Activated T-cell treated with anti-CD3 and anti-CD28 coated beads, Interleukin-2, amount 50 U/mL, for 1 hour (primary cell): ENCODE data around the gene DUS3L.

Source experiments
- DNase-seq: peaks from one replicate; pipeline ENCODE4 v3.0.0-alpha.2; 2020

DUS3L gene

GRCh38 chr19:5790559-5791520, at the start of gene DUS3L:
DUS3L (minus strand) TSS chr19:5791163; CDS start chr19:5791141, 22 bp downstream.
- peak; percentile 95 for DNase-seq

GRCh38 chr19:5839065-5840017, 48.4 kb upstream of the DUS3L start, which contains the start of gene FUT6:
FUT6 (minus strand) TSS chr19:5839702; CDS start chr19:5832567, 7,135 bp downstream.
- DNase-seq: no peak

DNA sequence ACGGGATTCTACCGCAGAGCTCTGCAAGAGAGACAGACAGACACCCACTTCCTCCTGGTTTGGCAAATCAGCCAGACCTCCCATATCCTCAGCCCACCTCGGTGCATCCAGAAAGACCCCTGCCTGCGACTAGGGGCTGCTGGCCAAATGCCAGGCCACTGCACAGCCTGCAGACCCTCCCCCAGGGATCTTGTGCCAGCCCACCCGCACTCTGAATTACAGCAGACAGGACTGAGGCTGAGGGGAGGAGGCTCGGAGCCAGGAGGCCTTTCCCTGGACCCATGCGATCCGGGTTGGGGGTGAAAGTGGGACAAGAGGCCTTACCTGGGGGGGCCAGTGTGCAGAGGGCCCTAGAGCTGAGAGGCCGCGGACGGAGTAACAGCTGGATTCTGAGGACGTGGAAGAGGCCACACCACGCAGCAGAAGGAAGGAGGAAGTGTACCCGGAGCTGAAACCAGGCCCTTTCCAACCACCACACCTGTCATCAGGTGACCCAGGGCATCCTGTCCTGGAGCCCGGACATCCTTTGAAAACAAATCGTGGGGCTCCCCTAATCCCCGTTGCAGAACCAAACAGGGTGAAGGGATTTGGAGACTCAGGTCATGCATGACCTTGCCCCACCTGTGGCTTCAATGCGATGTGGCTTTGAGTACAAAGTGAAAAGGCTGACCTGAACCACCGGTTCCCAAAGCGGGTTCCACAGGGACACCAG, 47.5 kb upstream of the DUS3L start:
- no peak for DNase-seq

- DNase-seq: no peak
Measured at GRCh38 chr19:5837761-5838352, 46.9 kb upstream of the DUS3L start.

GRCh38 chr19:5832527-5833216, 41.7 kb upstream of the DUS3L start:
- no peak for DNase-seq

DNA sequence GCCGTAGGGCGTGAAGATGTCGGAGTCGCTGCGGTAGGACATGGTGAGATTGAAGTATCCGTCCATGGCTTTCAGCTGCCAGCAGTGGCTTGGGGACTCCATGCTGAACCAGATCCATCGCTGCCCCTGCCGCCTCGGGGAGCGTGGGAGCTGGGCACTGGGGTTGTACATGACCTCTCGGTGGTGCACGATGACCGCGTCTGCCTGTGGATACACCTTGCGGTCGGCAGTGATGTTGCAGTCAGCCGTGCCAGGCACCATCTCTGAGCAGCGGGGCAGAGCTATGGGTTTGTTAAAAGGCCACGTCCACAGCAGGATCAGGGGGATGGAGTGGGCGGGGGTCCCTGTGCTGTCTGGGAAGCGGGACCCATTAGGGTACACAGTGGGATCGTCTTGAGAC, 41.1 kb upstream of the DUS3L start:
- no peak for DNase-seq

DNA sequence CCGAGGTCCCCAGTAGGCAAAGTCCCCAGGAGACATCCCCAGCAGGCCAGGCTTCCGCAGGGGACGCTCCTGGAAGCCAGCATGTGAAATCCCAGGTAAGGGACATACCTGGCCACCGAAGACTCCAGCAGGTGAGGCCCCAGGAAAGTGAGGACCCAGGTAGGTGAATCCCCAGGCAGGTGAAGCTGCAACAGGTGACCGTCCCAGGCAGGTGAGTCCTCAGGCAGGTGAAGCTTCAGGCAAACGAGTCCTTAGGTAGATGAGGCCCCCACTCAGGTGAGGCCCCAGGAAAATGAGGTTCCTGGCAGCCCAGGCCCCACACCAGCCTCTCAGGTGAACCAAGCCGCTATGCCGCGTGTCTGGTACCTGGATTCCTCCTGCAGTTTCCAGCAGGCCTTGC, 40.2 kb upstream of the DUS3L start:
- no peak for DNase-seq

DNA sequence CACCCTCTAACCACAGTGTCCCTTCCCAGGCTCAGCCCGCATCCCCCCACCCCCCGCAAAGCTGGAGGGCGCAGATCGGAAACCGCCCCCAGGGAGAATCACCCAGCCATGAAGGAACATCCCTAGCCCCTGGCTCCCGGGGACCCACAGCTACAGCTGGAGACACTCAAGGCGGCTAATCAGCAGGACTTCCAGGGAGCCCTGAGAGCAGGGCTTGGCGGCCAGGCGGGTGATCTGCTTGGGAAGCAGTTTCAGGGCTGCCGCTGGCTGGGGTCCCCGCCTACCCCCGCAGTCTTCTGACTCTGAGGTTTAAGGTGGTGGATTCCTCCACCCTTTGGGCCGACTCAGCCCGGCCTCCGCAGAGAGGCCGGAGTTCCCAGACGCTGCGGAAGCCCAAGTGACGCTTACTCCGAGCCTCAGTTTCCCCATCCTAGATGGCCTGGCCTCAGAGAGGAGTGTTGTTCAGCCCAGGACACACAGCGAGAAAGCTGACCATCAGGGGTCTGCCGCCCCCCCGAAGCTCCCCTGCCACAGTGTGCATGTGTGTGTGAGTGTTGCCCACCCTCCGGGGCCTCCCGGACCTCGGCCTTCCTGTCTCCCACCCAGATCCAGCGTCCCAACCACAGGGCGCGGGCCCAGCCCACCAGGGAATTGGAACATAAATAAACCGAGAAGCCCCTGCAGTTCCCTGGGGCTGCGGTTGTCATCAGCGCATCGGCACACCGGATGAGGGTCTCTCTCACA, 38.8 kb upstream of the DUS3L start:
- DNase-seq: no peak

DNA sequence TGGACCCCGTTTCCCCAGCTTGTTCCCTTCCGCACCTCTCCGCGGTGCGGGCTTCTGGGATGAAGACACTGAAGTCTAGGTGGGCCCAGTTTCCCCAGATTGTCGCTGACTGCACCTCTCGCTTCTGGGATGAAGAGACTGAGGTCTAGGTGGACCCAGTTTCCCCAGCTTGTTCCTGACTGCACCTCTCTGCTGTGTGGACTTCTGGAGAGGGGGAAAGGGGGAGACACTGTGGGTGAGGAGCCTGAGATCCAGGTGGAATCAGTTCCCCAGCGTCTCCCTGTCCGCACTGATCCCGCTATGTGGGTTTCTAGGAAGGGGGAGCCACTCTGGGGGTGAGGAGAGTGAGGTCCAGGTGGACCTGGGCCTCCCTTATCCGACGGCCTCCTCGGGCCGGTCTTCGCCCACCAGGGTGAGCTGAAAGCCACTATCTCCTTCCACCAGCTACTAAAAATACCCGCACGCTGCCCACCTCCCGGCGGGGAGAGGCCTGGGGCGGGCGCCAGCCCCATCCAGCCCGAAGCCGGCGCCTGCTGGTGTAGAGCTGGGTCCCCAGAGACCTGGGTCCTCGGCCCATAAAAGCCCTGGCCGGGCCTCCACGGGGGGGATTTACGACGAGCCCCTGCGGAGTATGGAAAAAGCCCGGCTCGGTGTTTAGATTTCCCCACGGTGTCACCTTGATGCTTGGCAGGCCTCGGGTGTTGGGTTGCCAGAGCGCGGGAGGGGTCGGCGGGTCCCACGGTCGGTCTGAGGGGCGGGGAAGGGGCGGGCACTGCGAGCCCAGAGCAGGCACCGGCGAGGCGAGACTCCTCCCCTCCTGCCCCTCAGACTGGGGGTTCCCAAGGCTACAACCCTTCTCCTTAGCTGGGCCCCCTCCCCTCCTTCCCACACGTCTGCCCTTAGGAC, 38.0 kb upstream of the DUS3L start:
- peak; percentile 47 for DNase-seq

DNA sequence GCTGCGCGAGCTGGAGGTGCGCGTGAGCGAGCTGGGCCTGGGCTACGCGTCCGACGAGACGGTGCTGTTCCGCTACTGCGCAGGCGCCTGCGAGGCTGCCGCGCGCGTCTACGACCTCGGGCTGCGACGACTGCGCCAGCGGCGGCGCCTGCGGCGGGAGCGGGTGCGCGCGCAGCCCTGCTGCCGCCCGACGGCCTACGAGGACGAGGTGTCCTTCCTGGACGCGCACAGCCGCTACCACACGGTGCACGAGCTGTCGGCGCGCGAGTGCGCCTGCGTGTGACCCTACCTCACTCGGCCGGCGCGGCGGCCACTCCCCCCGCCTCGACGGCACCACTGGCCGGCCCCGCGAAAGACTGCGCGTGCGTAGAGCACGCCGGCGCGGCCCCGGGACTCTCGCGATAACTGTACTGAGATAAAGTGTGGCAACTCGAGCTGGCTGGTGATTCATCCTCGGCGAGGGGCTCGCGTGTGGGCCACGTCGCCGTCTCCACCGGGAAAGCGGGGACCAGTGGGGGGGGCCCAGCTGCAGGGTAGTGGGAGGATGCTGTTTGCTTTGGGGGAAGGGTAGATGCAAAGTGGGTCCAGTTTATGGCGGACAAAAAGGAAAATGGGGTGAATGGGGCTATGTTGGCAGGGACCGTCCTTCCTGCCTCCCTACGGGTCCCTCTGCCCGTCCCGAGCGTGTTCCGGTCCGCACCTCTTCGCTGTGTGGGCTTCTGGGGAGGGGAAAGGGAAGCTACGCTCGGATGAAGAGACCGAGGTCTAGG, 37.1 kb upstream of the DUS3L start:
- DNase-seq: peak; percentile 98

- no peak for DNase-seq
Measured at GRCh38 chr19:5827342-5827890, 36.5 kb upstream of the DUS3L start.

- peak; percentile 42 for DNase-seq
Measured at GRCh38 chr19:5826531-5827341, 35.8 kb upstream of the DUS3L start.

- DNase-seq: no peak
Measured at GRCh38 chr19:5825178-5825577, 34.2 kb upstream of the DUS3L start.

- DNase-seq: no peak
Measured at GRCh38 chr19:5824751-5825150, 33.8 kb upstream of the DUS3L start.

DNA sequence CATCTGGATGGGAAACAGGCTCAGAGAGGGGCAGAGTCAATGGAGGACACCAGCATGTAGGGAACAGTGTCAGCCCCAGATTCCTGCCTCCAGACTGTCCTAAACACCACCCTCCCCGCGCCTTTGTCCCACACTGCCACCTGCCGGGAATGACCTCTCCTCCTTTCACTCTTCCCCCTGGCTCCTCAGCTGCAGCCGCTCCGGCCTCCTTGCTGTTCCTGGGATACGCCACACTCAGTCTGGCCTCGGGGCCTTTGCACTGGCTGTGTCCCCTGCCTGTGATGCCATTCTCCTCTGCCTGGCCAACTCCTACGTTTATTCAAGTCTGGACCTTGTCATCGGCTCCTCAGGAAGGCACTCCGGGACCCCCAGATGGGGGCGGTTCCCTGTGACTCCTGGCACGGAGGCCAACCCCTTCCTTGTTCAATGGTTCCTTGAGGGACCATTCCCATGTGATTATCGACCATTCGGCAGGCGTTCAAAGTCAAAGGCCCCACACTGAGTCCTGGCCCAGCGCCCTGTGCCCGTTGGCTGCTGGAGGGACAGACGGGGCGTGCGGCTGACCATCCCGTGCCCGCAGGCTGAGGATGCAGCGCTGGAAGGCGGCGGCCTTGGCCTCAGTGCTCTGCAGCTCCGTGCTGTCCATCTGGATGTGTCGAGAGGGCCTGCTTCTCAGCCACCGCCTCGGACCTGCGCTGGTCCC, 32.8 kb upstream of the DUS3L start:
- no peak for DNase-seq

DNA sequence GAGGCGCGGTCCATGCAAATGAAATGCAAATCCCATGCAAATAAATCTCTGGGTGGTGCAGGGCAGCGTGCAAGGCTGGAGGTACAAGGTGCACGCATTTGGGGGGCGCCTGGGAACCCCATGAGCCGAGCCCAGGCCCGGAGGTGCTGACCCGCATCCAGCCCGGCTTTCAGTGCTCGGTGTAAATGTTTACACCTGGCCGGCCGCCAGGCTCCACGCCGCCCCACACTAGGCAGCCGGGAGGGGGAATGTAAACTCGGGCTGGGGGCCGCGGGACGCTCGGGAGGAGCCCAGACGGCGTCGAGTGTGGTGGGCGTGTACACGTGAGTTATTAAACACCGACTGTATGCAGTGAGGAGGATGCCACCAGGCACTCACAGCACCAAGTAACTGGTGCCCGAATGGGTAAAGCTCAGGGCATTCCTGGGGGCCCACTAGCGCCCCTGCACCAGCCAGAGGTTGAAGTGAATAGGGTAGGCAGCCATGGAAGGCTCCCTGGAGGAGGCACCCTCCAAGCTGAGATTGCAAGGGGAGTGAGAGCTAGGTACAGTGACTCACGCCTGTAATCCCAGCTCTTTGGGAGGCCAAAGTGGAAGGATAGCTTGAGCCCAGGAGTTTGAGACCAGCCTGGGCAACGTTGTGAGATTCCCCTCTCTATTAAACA, 31.4 kb upstream of the DUS3L start:
- no peak for DNase-seq
